Right hindlimb (tissue), 1 donor: Measurements from ENCODE around the gene FBH1.
"Not testable (repeated sequence)": the region's sequence is repeated elsewhere in the genome, so short reads cannot be mapped to it uniquely, and the experiment has no call there.

Source experiments
- DNase-seq: peaks from one replicate; pipeline ENCODE4 v3.0.0-alpha.2; 2018

The FBH1 gene

GRCh38 chr10:5876181-5876768 lies 13.8 kb upstream of the FBH1 start:
- no peak for DNase-seq

GRCh38 chr10:5877041-5877440 lies 13.0 kb upstream of the FBH1 start:
- not testable (repeated sequence) for DNase-seq

- no peak for DNase-seq
Observed at GRCh38 chr10:5882961-5883360, 7.1 kb upstream of the FBH1 start.

GRCh38 chr10:5885619-5886018 lies 4.4 kb upstream of the FBH1 start:
- DNase-seq = no peak

GRCh38 chr10:5887029-5887428 lies 3.0 kb upstream of the FBH1 start:
- no peak for DNase-seq

GRCh38 chr10:5887641-5888040 lies 2.4 kb upstream of the FBH1 start:
- DNase-seq = no peak

- DNase-seq = no peak
Observed at GRCh38 chr10:5888351-5888750, 1.7 kb upstream of the FBH1 start.

- DNase-seq = peak; percentile 51
Observed at GRCh38 chr10:5888843-5889623, 1.0 kb upstream of the FBH1 start.

GRCh38 chr10:5890452-5890915 lies 441 bp downstream of the FBH1 start:
- no peak for DNase-seq

GRCh38 chr10:5891009-5891408 lies 966 bp downstream of the FBH1 start:
- no peak for DNase-seq

GRCh38 chr10:5892007-5892406 lies 2.0 kb downstream of the FBH1 start:
- no peak for DNase-seq

GRCh38 chr10:5893321-5893720 lies 3.3 kb downstream of the FBH1 start:
- DNase-seq = no peak

- DNase-seq = no peak
Observed at GRCh38 chr10:5894403-5894802, 4.4 kb downstream of the FBH1 start.

GRCh38 chr10:5894873-5895272 lies 4.8 kb downstream of the FBH1 start:
- no peak for DNase-seq

- no peak for DNase-seq
Observed at GRCh38 chr10:5895365-5895764, 5.3 kb downstream of the FBH1 start.

- no peak for DNase-seq
Observed at GRCh38 chr10:5895804-5896203, 5.8 kb downstream of the FBH1 start.

- no peak for DNase-seq
Observed at GRCh38 chr10:5896208-5897052, 6.4 kb downstream of the FBH1 start.

GRCh38 chr10:5897053-5897340 lies 7.0 kb downstream of the FBH1 start:
- no peak for DNase-seq

- no peak for DNase-seq
Observed at GRCh38 chr10:5897504-5897903, 7.5 kb downstream of the FBH1 start.

- DNase-seq = no peak
Observed at GRCh38 chr10:5898163-5898562, 8.1 kb downstream of the FBH1 start.

GRCh38 chr10:5900247-5900646 lies 10.2 kb downstream of the FBH1 start:
- DNase-seq = no peak

GRCh38 chr10:5902511-5903274 lies 12.7 kb downstream of the FBH1 start:
- no peak for DNase-seq

GRCh38 chr10:5903563-5903962 lies 13.5 kb downstream of the FBH1 start:
- no peak for DNase-seq
